Psoas muscle (tissue), 8 donors: ENCODE data around the gene FASN. TPM values are rescaled to one million over a fixed set of nuclear protein-coding genes. Genes with fewer than 3 reads are reported as not detected.

Experiments
- ATAC-seq, 4 donors: fragments of 200-7000 bp; cut with Tn5 transposase; one replicate each; pipeline ENCODE4 v1.9.1; 2020; ENCODE audit warnings: moderate library complexity in 3 of 4, mild to moderate bottlenecking in 2 of 4
- DNase-seq, 2 donors: peaks; one replicate each; pipeline ENCODE4 v3.0.0-alpha.2; 2020
- H3K27ac ChIP-seq: fragments of 200-600 bp; one replicate; pipeline ENCODE4 v1.8.0; 2022
- H3K27me3 ChIP-seq, 3 donors: fragments of 200-600 bp in 1 of 3; one replicate each; pipeline versions ENCODE4 v1.6.1 to v1.8.0; 2013 to 2022; ENCODE audit warnings: low read length in 2 of 3, mild to moderate bottlenecking in 2 of 3, moderate library complexity in 1 of 3; ENCODE audit not compliant: insufficient read depth in 3 of 3
- H3K36me3 ChIP-seq, 2 donors: fragments of 200-600 bp in 1 of 2; one replicate each; pipeline versions ENCODE4 v1.6.1 to v1.8.0; 2013 to 2022; ENCODE audit warnings: low read depth in 1 of 2, mild to moderate bottlenecking in 1 of 2, moderate library complexity in 1 of 2; ENCODE audit not compliant: insufficient read depth in 1 of 2
- H3K4me1 ChIP-seq: fragments of 200-600 bp; one replicate; pipeline ENCODE4 v1.8.0; 2022
- H3K4me3 ChIP-seq: fragments of 200-600 bp; one replicate; pipeline ENCODE4 v1.8.0; 2022; ENCODE audit warnings: mild to moderate bottlenecking
- H3K9me3 ChIP-seq: fragments of 200-600 bp; one replicate; pipeline ENCODE4 v1.8.0; 2022
- CTCF ChIP-seq: fragments of 200-600 bp; IDR thresholded peaks from one replicate; pipeline ENCODE4 v1.8.0; 2022; ENCODE audit warnings: antibody characterized with exemption
- WGBS, 3 donors: extraction: QIAGEN DNeasy Blood & Tissue Kit; methylation state at CpG; one replicate each; pipeline versions ENCODE4 v1.1.6 to v1.1.7; 2013; 5-methylcytosine and 5-hydroxymethylcytosine counted together
- intact Hi-C, 2 donors: fragments of 100-400 bp; cut with DNase I; formaldehyde crosslinking; loops; one replicate each; pipeline versions ENCODE4 v1.11.0 to v1.14.2; 2022
- polyA plus RNA-seq, 3 donors: library from polyadenylated mRNA; stranded (reverse); fragments of 200-250 nt; gene quantifications; one replicate each; pipeline ENCODE4 v1.2.3, GENCODE V29; 2013
- total RNA-seq, 4 donors: library from RNA; stranded (reverse); fragmentation: NEBNext Ultra II Directional in 2 of 4; extraction: Animal tissue kit (Norgen Biotek cat#: 25700) in 2 of 4; gene quantifications; one replicate each; pipeline versions ENCODE4 v1.2.1 to v1.2.4, GENCODE V29; 2021 to 2023
- donor health status: healthy with polysubstance abuse.
- donor health status: DM: no; HTN: no; CAD: no; lungs with moderate emphysema.
- donor health status: Bipolar disorder and iron deficiency.
- donor health status: healthy.
- donor health status: DM: yes; HTN: yes; CAD: no.
- donor health status: DM: no; HTN: no; CAD: no.
- donor health status: DM: no; HTN: no; CAD: no.
- donor health status: DM: yes; HTN: yes; CAD: no.

The FASN gene
- total and polyA plus RNA-seq, 7 donors, result 8.9 to 37.3 (median 22.7) TPM

- H3K27ac ChIP-seq, result no peak overlapping the region
- peaks cover 0 to 7% of the 10 kb centered on the region in 2 donors for H3K36me3 ChIP-seq
- intact Hi-C loops, result loop anchor here in 1 of 2 donors (10.0 kb wide), 1 partner anchor 269 kb away; no protein-coding TSS in a partner anchor
- peaks cover 19% of the 10 kb centered on the region for H3K4me1 ChIP-seq
- ATAC-seq, result no peak
- WGBS, 3 donors, result 88 to 92% (median 89%) methylated on average over 8 of the region's 8 CpGs
- no peak for TF ChIP-seq CTCF
- H3K27me3 ChIP-seq, result peaks cover 0 to 17% (median 0%) of the 10 kb centered on the region in 3 donors
- no peaks in the 10 kb centered on the region for H3K9me3 ChIP-seq
- no peak for DNase-seq
- H3K4me3 ChIP-seq, result no peak overlapping the region
These were observed 62.5 kb downstream of the FASN start for GRCh38 chr17:82035488-82035887.

GRCh38 chr17:82034371-82035011, 63.5 kb downstream of the FASN start:
- TF ChIP-seq CTCF, result no peak
- Histone ChIP-seq H3K4me1 (peaks cover 24% of the 10 kb centered on the region), H3K4me3 (no peak overlapping the region), H3K27me3 (peaks cover 0 to 17% (median 0%) of the 10 kb centered on the region in 3 donors), H3K27ac (no peak overlapping the region), H3K9me3 (no peaks in the 10 kb centered on the region), H3K36me3 (peaks cover 0 to 7% of the 10 kb centered on the region in 2 donors)
- intact Hi-C loops, result loop anchor here in 1 of 2 donors (5.0 to 10.0 kb wide), 2 partner anchors 68 to 270 kb away; no protein-coding TSS in a partner anchor
- WGBS, 3 donors, result 76 to 78% (median 76%) methylated on average over 22 to 23 of the region's 23 CpGs
- DNase-seq (no peak), ATAC-seq (no peak)

- Histone ChIP-seq H3K9me3 (no peaks in the 10 kb centered on the region), H3K4me3 (no peak overlapping the region), H3K4me1 (peaks cover 24% of the 10 kb centered on the region), H3K36me3 (peaks cover 0 to 7% of the 10 kb centered on the region in 2 donors), H3K27me3 (peaks cover 0 to 17% (median 0%) of the 10 kb centered on the region in 3 donors), H3K27ac (no peak overlapping the region)
- no peak for TF ChIP-seq CTCF
- ATAC-seq (no peak), DNase-seq (no peak)
- WGBS, 3 donors, result 89 to 94% (median 92%) methylated on average over 32 to 38 of the region's 38 CpGs
- intact Hi-C loops, result loop anchor here in 1 of 2 donors (5.0 to 10.0 kb wide), 2 partner anchors 69 to 271 kb away; no protein-coding TSS in a partner anchor
These were observed 64.5 kb downstream of the FASN start for GRCh38 chr17:82033359-82034085.

- H3K4me1 ChIP-seq, result peaks cover 24% of the 10 kb centered on the region
- ATAC-seq (no peak), DNase-seq (no peak)
- no peak overlapping the region for H3K27ac ChIP-seq
- TF ChIP-seq CTCF, result no peak
- intact Hi-C loops, result loop anchor here (2.0 to 10.0 kb wide), 3 partner anchors 70 to 273 kb away; no protein-coding TSS in a partner anchor
- 17 to 21% (median 18%) methylated on average over 29 to 59 of the region's 59 CpGs for WGBS, 3 donors
- no peaks in the 10 kb centered on the region for H3K9me3 ChIP-seq
- H3K27me3 ChIP-seq, result peaks cover 0 to 17% (median 0%) of the 10 kb centered on the region in 3 donors
- H3K4me3 ChIP-seq, result peak overlapping the region; percentile 18
- H3K36me3 ChIP-seq, result peaks cover 0 to 7% of the 10 kb centered on the region in 2 donors
These were observed 66.0 kb downstream of the FASN start for GRCh38 chr17:82031885-82032627.
